GM10248 (cell line): ENCODE measurements around the gene AQP10.
"Not testable (repeated sequence)": the region's sequence is repeated elsewhere in the genome, so short reads cannot be mapped to it uniquely, and the experiment has no call there.

Experiments used
- CTCF ChIA-PET: fragments of 300-600 bp; sonication (Branson Sonifier 250); formaldehyde crosslinking; extraction: SDS; loops from one replicate; lab custom pipeline; 2021; ENCODE audit warnings: antibody characterized with exemption; lab: Yijun Ruan, JAX
- POLR2A ChIA-PET: fragments of 350-650 bp; sonication (Branson Sonifier 250); formaldehyde crosslinking; extraction: SDS; loops from one replicate; lab custom pipeline; 2020; ENCODE audit warnings: antibody characterized with exemption; lab: Yijun Ruan, JAX
- DNase-seq: peaks from one replicate; pipeline ENCODE4 v3.0.0; 2012; ENCODE audit errors: extremely low spot score
- CTCF ChIP-seq: IDR thresholded peaks from 2 replicates; pipeline ENCODE4 v1.5.1; 2012; ENCODE audit warnings: mild to moderate bottlenecking, low read depth; ENCODE audit errors: extremely low read depth, missing control alignments, control extremely low read depth

The AQP10 gene

GRCh38 chr1:154313066-154313356, 7.9 kb upstream of the AQP10 start:
- no peak for TF ChIP-seq CTCF
- DNase-seq = no peak
- ChIA-PET CTCF (interaction anchor here (4.2 kb wide), 1 partner anchor 13 kb away, joined by 31 read pairs; the partner anchor contains the start of gene ATP8B2), POLR2A (no interaction called here)

DNA sequence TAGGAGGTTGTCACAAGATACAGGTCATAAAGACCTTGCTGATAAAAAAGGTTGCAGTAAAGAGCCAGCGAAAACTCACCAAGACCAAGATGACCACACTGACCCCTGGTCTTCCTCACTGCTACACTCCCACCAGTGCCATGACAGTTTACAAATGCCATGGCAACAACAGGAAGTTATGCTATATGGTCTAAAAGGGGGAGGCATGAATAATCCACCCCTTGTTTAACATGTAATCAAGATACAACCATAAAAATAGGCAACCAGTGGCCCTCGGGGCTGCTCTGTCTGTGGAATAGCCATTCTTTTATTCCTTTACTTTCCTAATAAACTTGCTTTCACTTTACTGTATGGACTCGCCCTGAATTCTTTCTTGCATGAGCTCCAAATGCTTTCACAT, 6.7 kb upstream of the AQP10 start:
- ChIA-PET CTCF (interaction anchor here (1.3 to 4.2 kb wide), 2 partner anchors 12 to 232 kb away, joined by 3 to 31 read pairs; partner anchors contain the start of gene ATP8B2), POLR2A (interaction anchor here (0.7 kb wide), 1 partner anchor 682 kb away, joined by 3 read pairs; no protein-coding TSS in a partner anchor)
- not testable (repeated sequence) for DNase-seq

DNA sequence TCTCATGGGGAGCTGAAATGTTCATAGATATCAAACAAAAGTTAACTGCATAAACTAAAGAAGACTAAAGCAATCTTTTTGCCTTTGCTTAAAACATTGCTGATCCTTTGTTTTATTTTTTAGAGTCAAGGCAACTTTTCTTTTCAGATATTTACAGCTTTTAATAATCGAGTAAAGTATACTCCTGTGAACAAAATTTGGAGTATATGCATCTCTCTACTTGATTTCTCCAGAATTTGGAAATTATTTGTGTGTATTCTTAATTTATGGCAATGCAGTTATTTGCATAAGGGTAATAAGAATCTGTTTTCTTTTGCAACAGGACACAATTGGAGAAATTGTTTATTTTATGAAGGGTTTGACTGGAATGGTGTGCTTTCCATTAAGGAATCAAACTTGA, 4.2 kb upstream of the AQP10 start:
- TF ChIP-seq CTCF = no peak
- POLR2A ChIA-PET = no interaction called here
- DNase-seq = no peak
- CTCF ChIA-PET = interaction anchor here (1.7 to 4.2 kb wide), 2 partner anchors 10 to 26 kb away, joined by 4 to 31 read pairs; partner anchors contain the start of gene ATP8B2

DNA sequence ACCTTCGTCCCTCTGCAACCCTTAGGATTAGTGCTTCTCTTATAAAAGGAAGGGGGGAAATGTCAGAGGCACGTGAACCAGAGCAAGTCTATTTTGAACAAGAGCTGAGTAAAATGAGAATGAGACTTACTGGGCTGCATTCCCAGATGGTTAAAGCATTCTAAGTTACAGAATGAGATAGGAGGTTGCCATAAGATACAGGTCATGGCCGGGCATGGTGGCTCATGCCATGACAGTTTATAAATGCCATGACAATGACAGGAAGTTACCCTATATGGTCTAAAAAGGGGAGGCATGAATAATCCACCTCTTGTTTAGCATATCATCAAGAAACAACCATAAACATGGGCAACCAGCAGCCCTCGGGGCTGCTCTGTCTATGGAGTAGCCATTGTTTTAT, 2.5 kb upstream of the AQP10 start:
- no peak for DNase-seq
- POLR2A ChIA-PET = no interaction called here
- CTCF ChIA-PET = interaction anchor here (1.6 kb wide), 1 partner anchor 18 kb away, joined by 7 read pairs; no protein-coding TSS in a partner anchor
- TF ChIP-seq CTCF = no peak

GRCh38 chr1:154321609-154321934, 679 bp downstream of the AQP10 start:
- CTCF ChIA-PET = interaction anchor here (9.8 kb wide), 1 partner anchor 13 kb away, joined by 120 read pairs; no protein-coding TSS in a partner anchor
- POLR2A ChIA-PET = not testable (repeated sequence)

DNA sequence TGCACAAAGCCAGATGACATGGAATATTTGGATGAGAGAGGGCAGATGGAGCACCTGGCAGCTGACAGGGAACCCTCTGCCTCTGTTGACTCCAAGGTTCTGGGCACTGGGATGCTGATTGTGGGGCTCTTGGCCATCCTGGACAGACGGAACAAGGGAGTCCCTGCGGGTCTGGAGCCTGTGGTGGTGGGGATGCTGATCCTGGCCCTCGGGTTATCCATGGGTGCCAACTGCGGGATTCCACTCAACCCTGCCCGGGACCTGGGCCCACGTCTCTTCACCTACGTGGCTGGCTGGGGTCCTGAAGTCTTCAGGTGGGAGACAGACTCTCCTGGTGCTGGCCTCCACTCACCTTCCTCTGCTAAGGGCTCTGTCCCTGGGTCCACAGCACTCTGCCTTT, 2.6 kb downstream of the AQP10 start:
- ChIA-PET POLR2A (no interaction called here), CTCF (interaction anchor here (1.0 to 15.6 kb wide), 6 partner anchors 11 to 186 kb away, joined by 3 to 211 read pairs (median 10); no protein-coding TSS in a partner anchor)
- DNase-seq = no peak
- TF ChIP-seq CTCF = no peak

More at GRCh38 chr1:154321609-154321934, 679 bp downstream of the AQP10 start:
- not testable (repeated sequence) for DNase-seq

DNA sequence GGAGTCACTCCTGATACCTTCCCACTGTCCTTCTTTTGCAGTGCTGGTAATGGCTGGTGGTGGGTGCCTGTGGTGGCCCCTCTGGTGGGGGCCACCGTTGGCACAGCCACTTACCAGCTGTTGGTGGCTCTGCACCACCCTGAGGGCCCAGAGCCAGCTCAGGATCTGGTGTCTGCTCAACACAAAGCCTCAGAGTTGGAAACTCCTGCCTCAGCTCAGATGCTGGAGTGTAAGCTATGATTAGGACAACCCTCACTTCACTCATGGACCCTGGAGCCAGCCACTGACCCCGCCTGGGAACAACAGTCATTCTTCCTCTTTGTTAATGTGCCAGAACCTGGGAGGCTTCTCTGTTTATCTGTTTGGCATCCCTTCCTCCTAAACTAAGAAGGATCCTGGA, 3.3 kb downstream of the AQP10 start:
- DNase-seq = no peak
- POLR2A ChIA-PET = no interaction called here
- CTCF ChIA-PET = interaction anchor here (0.7 to 15.6 kb wide), 12 partner anchors 9 to 187 kb away, joined by 3 to 211 read pairs (median 4); no protein-coding TSS in a partner anchor
- TF ChIP-seq CTCF = no peak
